ENCODE data around the gene ALX3.

DNA sequence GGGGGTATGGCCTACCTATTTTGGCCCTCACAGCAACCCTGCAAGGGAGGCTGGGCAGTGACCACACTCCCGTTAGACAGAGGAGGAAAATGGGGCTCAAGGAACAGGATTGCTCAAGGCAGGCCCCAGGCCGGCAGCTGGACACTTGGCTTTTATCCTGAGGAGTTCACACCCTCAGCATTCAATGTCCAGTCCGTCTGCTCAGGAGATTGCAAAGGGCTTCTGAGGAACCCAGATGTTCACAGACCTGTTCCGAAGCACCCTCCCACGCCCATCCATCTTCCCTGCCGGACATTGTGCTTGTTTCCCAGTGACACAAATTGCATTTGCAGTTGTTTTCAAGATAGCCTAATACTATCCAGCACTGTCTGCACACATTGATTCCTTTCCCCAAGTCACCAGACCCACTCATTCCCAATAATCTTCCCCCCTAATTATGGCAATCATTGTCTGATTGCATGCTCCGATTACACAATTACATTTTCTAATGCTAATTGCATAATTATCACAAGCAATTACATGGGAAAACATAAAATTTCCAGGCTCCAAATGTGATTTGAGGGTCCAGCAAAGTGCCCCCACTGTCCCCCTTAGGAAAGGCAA is 37.5 kb upstream of the ALX3 start:
- TF ChIP-seq YY1 (IDR thresholded peaks at IDR 0.05; ENCODE audit: insufficient read depth, insufficient read length) (no peak), ZNF274 (IDR thresholded peaks at IDR 0.05; ENCODE audit: low read depth, low read length) (no peak)

Measured in NT2/D1 (cell line).